IPS-18a (cell line): ENCODE data around the gene SFSWAP.
"Not testable (repeated sequence)": the region's sequence is repeated elsewhere in the genome, so short reads cannot be mapped to it uniquely, and the experiment has no call there.

Source experiments
- H3K27ac ChIP-seq: one replicate; pipeline ENCODE4 v1.5.1; 2013; ENCODE audit warnings: low read length
- H3K27me3 ChIP-seq: one replicate; pipeline ENCODE4 v1.6.1; 2013; ENCODE audit warnings: mild to moderate bottlenecking, low read length; ENCODE audit not compliant: control insufficient read depth, insufficient read depth
- H3K36me3 ChIP-seq: one replicate; pipeline ENCODE4 v1.6.1; 2013; ENCODE audit warnings: low read depth, low read length; ENCODE audit not compliant: control insufficient read depth
- H3K4me1 ChIP-seq: one replicate; pipeline ENCODE4 v1.6.1; 2013; ENCODE audit warnings: low read depth, low read length; ENCODE audit not compliant: control insufficient read depth
- H3K4me3 ChIP-seq: one replicate; pipeline ENCODE4 v1.5.1; 2013; ENCODE audit warnings: low read length
- H3K9ac ChIP-seq: one replicate; pipeline ENCODE4 v1.6.1; 2013; ENCODE audit warnings: mild to moderate bottlenecking, low read length, moderate library complexity
- H3K9me3 ChIP-seq: one replicate; pipeline ENCODE4 v1.6.1; 2013; ENCODE audit warnings: low read depth, low read length; ENCODE audit not compliant: control insufficient read depth

Gene SFSWAP

GRCh38 chr12:131692431-131692830 lies 18.5 kb upstream of the SFSWAP start:
- no peak overlapping the region for H3K9ac ChIP-seq
- no peak overlapping the region for H3K4me3 ChIP-seq
- H3K27me3 ChIP-seq = no peaks in the 10 kb centered on the region
- no peak overlapping the region for H3K27ac ChIP-seq
- no peaks in the 10 kb centered on the region for H3K36me3 ChIP-seq
- no peaks in the 10 kb centered on the region for H3K4me1 ChIP-seq
- H3K9me3 ChIP-seq = no peaks in the 10 kb centered on the region

- H3K4me3 ChIP-seq = no peak overlapping the region
- no peaks in the 10 kb centered on the region for H3K4me1 ChIP-seq
- H3K27me3 ChIP-seq = no peaks in the 10 kb centered on the region
- H3K36me3 ChIP-seq = no peaks in the 10 kb centered on the region
- H3K9me3 ChIP-seq = no peaks in the 10 kb centered on the region
- no peak overlapping the region for H3K27ac ChIP-seq
- H3K9ac ChIP-seq = no peak overlapping the region
Measured at GRCh38 chr12:131693149-131693548, 17.7 kb upstream of the SFSWAP start.

GRCh38 chr12:131694116-131694838 lies 16.6 kb upstream of the SFSWAP start:
- no peaks in the 10 kb centered on the region for H3K9me3 ChIP-seq
- no peak overlapping the region for H3K27ac ChIP-seq
- H3K4me1 ChIP-seq = no peaks in the 10 kb centered on the region
- H3K36me3 ChIP-seq = no peaks in the 10 kb centered on the region
- no peaks in the 10 kb centered on the region for H3K27me3 ChIP-seq
- H3K4me3 ChIP-seq = no peak overlapping the region
- H3K9ac ChIP-seq = no peak overlapping the region

- Histone ChIP-seq H3K9ac (no peak overlapping the region), H3K27me3 (no peaks in the 10 kb centered on the region), H3K4me3 (no peak overlapping the region), H3K27ac (no peak overlapping the region), H3K36me3 (no peaks in the 10 kb centered on the region), H3K4me1 (no peaks in the 10 kb centered on the region), H3K9me3 (no peaks in the 10 kb centered on the region)
Measured at GRCh38 chr12:131695968-131696367, 14.9 kb upstream of the SFSWAP start.

- H3K9me3 ChIP-seq = no peaks in the 10 kb centered on the region
- no peaks in the 10 kb centered on the region for H3K27me3 ChIP-seq
- no peak overlapping the region for H3K4me3 ChIP-seq
- no peak overlapping the region for H3K9ac ChIP-seq
- H3K27ac ChIP-seq = no peak overlapping the region
- H3K36me3 ChIP-seq = no peaks in the 10 kb centered on the region
- H3K4me1 ChIP-seq = no peaks in the 10 kb centered on the region
Measured at GRCh38 chr12:131698286-131698685, 12.6 kb upstream of the SFSWAP start.

- Histone ChIP-seq H3K27ac (no peak overlapping the region), H3K9ac (no peak overlapping the region), H3K9me3 (no peaks in the 10 kb centered on the region), H3K4me1 (no peaks in the 10 kb centered on the region), H3K36me3 (no peaks in the 10 kb centered on the region), H3K4me3 (no peak overlapping the region), H3K27me3 (no peaks in the 10 kb centered on the region)
Measured at GRCh38 chr12:131699434-131699833, 11.5 kb upstream of the SFSWAP start.

GRCh38 chr12:131700271-131700670 lies 10.6 kb upstream of the SFSWAP start:
- Histone ChIP-seq H3K4me3 (no peak overlapping the region), H3K9ac (no peak overlapping the region), H3K36me3 (no peaks in the 10 kb centered on the region), H3K27me3 (no peaks in the 10 kb centered on the region), H3K27ac (no peak overlapping the region), H3K9me3 (no peaks in the 10 kb centered on the region), H3K4me1 (no peaks in the 10 kb centered on the region)

- Histone ChIP-seq H3K9me3 (no peaks in the 10 kb centered on the region), H3K27ac (no peak overlapping the region), H3K4me1 (no peaks in the 10 kb centered on the region), H3K27me3 (no peaks in the 10 kb centered on the region), H3K9ac (no peak overlapping the region), H3K36me3 (no peaks in the 10 kb centered on the region), H3K4me3 (no peak overlapping the region)
Measured at GRCh38 chr12:131701705-131702572, 9.0 kb upstream of the SFSWAP start.

- no peaks in the 10 kb centered on the region for H3K36me3 ChIP-seq
- H3K9me3 ChIP-seq = no peaks in the 10 kb centered on the region
- H3K4me1 ChIP-seq = no peaks in the 10 kb centered on the region
- H3K27ac ChIP-seq = no peak overlapping the region
- no peaks in the 10 kb centered on the region for H3K27me3 ChIP-seq
- H3K9ac ChIP-seq = no peak overlapping the region
- H3K4me3 ChIP-seq = no peak overlapping the region
Measured at GRCh38 chr12:131702573-131702877, 8.4 kb upstream of the SFSWAP start.

GRCh38 chr12:131703161-131703560 lies 7.7 kb upstream of the SFSWAP start:
- no peaks in the 10 kb centered on the region for H3K27me3 ChIP-seq
- no peaks in the 10 kb centered on the region for H3K9me3 ChIP-seq
- H3K27ac ChIP-seq = no peak overlapping the region
- no peak overlapping the region for H3K9ac ChIP-seq
- no peaks in the 10 kb centered on the region for H3K36me3 ChIP-seq
- no peaks in the 10 kb centered on the region for H3K4me1 ChIP-seq
- no peak overlapping the region for H3K4me3 ChIP-seq

- Histone ChIP-seq H3K27me3 (no peaks in the 10 kb centered on the region), H3K9ac (no peak overlapping the region), H3K4me3 (no peak overlapping the region), H3K4me1 (no peaks in the 10 kb centered on the region), H3K27ac (no peak overlapping the region), H3K36me3 (no peaks in the 10 kb centered on the region), H3K9me3 (no peaks in the 10 kb centered on the region)
Measured at GRCh38 chr12:131704509-131704908, 6.4 kb upstream of the SFSWAP start.

GRCh38 chr12:131706709-131707108 lies 4.2 kb upstream of the SFSWAP start:
- H3K27ac ChIP-seq, H3K9ac ChIP-seq, H3K27me3 ChIP-seq, H3K9me3 ChIP-seq, H3K4me3 ChIP-seq, H3K4me1 ChIP-seq, H3K36me3 ChIP-seq: not testable (repeated sequence)
